EH (cell line): ENCODE measurements around the gene ZNF37A.
A peak's percentile ranks its signal among the peaks of the same experiment; 100 is the strongest.
"Not testable (repeated sequence)": the region's sequence is repeated elsewhere in the genome, so short reads cannot be mapped to it uniquely, and the experiment has no call there.

Experiments
- DNase-seq: peaks from one replicate; pipeline ENCODE4 v3.0.0-alpha.2; 2015; ENCODE audit warnings: low read depth

The ZNF37A gene

DNA sequence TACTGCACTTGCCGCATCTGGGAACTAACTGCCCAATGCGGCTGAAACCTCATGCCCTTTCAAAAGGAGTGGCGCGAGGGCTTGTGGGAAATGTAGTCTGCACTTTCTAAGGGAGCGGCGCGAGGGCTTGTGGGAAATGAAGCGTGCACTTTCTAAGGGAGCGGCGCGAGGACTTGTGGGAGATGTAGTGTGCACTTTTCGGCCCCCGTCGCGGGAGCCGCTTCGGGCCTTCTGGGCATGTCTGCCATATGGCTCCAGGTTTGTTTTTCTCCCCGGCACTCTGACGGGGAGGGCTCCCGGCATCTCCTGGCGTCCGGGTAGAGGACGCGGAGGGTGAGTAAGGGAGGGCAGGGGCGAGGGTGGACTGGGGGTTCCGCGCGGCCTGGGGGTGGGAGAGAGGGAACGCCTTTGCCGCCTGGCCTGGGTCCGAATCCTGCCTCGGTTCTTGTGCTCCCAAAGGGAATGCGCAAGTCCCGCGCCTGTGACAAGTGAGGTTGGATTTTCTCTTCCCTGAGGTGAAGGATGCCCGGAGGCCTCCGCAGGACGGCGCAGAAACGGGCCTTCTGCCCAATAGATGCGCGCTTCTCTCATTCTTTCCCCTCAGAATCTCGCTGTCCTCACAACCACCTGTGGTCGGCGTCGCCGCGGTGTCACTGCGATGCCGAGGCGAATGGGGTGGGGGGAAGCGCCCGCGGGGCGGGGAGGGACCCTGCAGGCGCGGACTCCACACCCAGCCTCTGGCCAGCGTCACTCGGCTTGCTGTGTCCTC, at the start of gene ZNF37A:
Gene ZNF37A, plus strand, starts transcription at position 180 of the 769 bp plus-strand sequence. CDS start 2,281 bp downstream, outside the sequence.
- DNase-seq, result peak; percentile 93

DNA sequence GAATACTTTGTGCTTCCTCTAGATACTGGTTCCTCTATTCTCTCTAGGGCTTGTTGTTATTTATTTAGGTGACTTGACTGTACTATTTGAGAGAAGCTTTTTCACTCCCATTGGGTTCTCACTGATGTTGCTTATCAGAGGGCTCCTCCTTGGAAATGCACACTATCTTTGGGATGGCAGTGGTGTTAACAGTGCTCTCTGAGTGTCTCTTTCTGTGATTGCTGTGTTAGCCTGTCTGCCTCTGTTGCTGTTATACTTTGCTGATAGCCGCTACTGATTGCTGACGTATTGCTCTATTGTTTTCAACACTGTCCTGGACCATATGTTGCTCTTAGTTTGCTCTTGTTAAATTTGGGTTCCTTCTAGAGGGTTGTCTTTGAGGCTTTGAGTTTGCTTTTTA, 49.0 kb upstream of the ZNF37A start:
- DNase-seq, result no peak

DNA sequence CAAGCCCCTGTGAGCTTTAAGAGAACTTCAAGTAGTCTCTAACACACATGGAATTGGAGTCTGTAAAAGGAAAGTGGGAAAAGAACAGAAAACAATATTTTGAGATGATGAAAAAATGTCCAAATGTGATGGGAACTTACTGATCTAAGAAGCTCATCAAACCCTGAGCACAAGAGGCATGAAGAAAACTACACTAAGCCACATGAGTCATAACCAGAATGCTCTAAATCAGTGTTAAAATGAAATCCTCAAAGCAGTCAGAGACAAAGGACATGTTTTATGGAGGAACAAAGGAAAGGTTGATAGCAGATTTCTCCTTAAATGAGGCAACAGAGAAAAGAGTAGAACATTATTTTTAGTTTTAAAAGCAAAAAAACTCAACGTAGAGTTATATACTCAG, 46.5 kb upstream of the ZNF37A start:
- peak; percentile 11 for DNase-seq

DNA sequence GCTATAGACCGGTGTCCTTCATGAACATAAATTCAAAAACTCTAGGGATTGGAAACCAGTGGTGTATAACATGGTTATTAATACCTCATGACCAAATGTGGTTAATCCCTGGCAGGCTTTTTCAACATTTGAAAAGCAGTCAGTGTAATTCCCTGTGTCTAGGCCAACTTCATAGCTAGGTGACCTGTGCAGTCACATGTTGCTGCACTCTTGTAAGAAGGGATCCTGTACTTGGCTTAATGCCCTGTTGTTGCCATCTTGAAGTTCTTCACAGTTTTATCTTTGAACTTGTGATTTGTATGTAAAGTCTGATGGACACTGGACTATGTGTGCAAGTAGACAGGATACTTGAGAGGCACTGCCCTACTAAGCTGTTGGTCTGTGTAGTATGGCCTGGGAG, 43.9 kb upstream of the ZNF37A start:
- DNase-seq, result no peak

DNA sequence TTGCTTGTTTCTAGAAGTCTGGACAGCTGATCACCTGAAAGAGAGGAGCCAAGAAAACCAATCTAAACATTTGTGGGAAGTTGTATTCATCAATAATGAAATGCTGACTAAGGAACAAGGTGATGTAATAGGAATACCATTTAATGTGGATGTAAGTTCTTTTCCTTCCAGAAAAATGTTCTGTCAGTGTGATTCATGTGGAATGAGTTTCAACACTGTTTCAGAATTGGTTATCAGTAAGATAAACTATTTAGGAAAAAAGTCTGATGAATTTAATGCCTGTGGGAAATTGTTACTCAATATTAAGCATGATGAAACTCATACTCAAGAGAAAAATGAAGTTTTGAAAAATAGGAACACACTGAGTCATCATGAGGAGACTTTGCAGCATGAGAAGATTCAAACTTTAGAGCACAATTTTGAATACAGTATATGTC, 39.8 kb upstream of the ZNF37A start:
- peak; percentile 82 for DNase-seq

DNA sequence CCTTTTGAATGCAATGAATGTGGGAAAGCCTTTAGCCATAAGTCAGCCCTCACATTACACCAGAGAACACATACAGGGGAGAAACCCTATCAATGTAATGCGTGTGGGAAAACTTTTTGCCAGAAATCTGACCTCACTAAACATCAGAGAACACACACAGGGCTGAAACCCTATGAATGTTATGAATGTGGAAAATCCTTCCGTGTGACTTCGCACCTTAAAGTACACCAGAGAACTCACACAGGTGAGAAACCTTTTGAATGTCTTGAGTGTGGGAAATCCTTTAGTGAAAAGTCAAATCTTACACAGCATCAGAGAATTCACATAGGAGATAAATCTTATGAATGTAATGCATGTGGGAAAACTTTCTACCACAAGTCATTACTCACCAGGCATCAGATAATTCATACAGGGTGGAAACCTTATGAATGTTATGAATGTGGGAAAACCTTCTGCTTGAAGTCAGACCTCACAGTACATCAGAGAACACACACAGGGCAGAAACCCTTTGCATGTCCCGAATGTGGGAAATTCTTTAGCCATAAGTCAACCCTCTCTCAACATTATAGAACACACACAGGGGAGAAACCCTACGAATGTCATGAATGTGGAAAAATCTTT, 38.8 kb upstream of the ZNF37A start:
- DNase-seq, result not testable (repeated sequence)

DNA sequence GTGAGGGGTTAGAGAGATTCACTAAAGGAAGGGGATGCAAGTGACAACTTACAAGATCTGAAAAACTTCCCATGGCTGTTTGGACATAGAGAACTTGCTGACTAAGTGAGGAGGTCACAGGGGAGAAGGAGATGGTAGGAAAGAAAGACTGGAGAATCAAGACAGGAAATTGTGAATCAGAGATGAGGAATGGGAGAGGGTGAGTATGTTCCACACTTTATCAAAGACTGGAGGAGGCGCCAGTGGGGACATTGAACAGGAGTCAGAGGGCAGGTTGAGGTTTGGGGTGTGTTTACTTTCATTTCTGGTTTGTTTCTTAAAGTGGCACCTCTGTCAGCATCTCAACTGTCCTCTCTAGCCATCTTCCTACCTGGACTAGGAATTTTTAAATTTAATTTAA, 24.5 kb upstream of the ZNF37A start:
- peak; percentile 80 for DNase-seq

DNA sequence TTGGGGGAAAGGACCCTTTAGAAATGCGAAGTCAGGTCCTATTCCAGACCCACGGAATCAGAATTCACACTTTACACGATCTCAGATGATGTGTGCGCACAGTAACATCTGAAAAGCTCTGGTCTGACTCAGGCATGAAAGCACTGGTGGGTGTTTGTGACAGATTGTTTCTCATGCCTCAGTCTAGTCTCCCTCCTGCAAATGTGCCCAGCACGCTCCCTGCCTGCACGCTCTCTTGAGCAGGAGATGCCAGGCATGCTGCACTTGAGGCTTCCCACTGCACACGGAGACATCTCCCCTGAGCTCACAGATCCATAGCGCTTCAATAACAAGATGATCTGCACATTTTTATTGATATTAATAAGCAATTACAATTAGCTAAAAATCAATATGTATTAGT, 23.6 kb upstream of the ZNF37A start:
- DNase-seq, result no peak

DNA sequence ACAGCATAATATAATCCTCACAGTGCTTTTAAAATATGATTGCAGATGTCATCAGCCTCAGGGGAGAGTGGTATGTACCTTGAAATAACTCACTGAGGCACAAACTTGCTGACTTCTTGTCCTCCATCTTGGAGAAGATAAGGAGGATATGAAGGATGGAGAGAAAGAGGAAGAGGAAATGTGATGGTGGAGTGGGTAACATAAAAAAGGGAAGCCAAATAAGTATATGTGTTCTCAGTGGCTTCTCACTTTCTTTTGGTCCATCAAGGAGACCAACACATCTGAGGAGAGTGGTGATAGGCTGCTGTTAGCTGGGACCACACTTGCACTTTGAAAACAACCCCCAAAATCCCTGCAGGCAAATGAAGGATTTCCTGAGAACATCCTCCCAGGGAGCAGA, 21.6 kb upstream of the ZNF37A start:
- DNase-seq, result no peak

DNA sequence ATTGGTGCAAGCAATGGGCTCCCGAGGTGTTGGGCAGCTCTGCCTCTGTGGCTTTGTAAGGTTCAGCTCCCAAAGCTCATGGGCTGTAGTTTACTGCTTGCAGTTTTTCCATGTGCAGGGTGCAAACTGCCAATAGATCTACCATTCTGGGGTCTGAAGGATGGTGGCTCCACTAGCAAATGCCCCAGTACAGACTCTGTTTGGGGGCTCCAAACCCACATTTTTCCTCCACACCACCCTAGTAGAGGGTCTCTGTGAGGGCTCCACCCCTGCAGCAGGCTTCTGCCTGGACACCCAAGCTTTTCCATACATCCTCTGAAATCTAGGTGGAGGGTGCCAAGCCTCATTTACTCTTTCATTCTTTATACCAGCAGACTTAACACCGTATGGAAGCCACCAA, 17.4 kb upstream of the ZNF37A start:
- no peak for DNase-seq

DNA sequence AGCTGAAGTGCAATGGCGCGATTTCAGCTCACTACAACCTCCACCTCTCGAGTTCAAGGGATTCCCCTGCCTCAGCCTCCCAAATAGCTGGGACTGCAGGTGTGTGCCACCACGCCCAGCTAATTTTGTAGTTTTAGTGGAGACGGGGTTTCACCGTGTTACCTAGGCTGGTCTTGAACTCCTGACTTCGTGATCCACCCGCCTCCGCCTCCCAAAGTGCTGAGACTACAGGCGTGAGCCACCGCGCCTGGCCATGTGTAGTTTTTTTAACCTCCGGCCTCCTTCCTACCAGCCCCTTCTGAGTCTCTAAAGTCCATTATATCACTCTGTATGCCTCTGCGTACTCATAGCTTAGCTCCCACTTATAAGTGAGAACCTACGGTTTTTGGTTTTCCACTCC, 819 bp upstream of the ZNF37A start:
- DNase-seq, result not testable (repeated sequence)

DNA sequence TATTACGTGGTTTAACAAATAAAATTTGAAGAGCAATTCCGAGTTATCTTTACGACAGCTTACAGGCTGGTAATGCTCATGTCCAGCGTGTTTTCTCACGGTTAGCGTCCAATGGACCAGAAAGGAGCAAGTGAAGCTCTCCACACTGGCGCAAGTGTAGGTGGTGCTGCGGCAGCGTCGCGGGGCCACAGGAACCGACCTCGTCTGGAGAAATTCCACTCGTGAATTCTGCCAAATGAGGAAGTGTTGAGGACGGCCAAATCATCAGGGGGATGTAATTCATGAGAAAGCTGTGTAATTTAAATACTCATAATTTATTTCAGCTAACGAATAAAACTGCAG, 350 bp upstream of the ZNF37A start:
- no peak for DNase-seq

DNA sequence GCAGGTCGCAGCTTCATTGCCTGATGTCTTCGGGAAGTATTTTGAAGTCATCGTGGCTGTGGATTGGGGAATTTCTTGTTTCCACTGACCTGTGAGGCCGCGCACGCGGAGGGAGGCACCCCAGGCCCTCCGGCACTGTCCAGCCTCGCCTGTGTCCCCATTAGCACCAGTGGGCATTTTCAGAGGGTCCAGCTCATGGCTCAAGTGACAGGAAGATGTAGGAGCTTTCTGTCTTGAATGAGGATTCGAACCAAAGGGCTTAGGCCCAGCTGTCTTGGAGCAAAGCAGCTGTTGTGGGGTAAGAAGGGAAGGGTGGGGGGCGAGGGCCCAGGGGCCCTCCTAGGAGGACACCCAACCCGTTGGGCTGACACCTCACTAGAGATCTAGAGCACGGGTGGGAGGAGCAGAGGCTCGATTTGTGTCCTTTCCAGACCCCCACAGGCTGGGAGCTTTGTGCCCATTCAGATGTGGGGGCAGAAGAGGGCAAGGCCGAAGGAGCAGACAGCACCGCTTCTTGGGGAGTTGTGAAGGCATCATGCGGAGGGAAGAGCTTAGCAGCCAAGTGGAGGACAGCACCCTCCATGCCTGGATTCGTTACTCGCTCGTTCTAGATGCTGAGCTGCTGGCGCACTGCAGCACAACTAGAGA, 914 bp downstream of the ZNF37A start:
- no peak for DNase-seq

DNA sequence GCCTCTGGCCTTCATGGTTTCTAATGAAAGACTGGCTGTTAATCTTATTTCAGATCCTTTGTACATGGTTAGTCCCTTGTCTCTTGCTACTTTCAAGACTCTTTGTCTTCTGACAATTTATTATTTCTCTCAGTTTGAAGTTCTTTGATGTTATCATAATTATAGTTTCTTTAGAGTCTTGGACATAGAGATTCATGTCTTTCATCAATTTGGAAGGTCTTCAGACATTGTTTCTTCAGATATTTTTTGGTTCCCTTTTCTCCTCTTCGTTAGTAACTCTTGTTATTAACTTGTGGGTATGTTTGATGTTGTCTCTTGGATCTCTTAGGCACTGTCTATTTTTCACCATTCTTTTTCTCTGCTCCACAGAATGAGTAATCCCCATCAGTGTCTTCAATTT, 8.7 kb downstream of the ZNF37A start:
- no peak for DNase-seq

DNA sequence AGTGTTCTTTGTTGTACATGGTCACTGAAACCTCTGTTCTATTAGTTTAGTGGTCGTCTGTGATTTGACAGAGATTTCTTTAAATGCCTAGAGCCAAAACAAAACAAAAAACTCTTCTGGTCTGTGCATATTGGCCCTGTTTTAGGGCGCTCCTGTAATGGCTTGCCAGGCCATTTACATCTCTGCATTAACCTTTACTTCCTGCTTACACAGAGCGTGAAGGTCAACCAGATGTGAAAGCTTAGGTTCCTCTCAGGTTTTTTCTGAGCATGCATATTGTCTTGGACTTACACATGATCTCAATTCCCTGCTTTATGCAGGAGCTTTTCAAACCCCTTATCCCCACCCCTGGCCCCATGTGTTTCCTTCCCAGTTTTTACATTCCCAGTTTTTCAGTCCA, 9.6 kb downstream of the ZNF37A start:
- DNase-seq, result no peak

DNA sequence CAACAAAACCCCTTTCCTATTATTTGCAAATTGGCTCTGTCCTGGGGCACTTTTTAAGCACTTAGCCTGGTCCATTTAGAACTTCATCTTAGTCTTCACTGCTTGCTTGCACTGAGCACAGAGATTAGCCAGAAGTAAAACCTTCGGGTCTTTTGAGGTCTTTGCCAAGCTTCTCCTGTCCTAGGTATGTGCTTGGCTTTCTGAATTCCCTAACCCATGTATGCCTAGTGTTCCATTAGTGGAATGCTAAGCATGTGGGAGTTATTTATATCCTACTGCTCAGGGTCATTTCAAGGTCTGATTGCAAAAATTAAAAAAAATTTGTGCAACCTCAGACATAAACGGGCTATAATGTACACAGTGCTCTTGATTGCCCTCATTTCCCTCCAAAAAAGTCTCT, 18.0 kb downstream of the ZNF37A start:
- peak; percentile 8 for DNase-seq

DNA sequence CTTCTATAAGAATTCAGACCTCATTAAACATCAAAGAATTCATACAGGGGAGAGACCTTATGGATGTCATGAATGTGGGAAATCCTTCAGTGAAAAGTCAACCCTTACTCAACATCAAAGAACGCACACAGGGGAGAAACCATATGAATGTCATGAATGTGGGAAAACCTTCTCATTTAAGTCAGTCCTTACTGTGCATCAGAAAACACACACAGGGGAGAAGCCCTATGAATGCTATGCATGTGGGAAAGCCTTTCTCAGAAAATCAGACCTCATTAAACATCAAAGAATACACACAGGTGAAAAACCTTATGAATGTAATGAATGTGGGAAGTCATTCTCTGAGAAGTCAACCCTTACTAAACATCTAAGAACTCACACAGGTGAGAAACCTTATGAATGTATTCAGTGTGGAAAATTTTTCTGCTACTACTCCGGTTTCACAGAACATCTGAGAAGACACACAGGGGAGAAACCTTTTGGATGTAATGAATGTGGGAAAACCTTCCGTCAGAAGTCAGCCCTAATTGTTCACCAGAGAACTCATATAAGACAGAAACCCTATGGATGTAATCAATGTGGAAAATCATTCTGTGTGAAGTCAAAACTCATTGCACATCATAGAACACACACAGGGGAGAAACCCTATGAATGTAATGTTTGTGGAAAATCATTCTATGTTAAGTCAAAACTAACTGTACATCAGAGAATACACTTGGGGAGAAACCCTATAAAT, 24.1 kb downstream of the ZNF37A start:
- DNase-seq, result peak; percentile 14

DNA sequence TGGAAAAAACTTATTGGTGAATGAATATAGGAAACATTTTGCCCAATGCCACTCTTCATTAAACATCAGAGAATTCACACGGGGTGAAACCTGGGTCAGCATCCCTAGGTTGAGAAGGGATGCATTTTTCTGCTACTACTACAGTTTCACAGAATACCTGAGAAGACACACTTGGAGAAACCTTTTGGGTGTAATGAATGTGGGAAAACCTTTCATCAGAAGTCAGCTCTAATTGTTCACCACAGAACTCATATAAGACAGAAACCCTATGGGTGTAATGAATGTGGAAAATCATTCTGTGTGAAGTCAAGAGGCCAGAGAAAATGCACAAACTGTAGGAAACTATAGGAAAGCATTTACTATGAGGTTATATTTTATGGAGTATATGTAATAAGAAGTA, 24.9 kb downstream of the ZNF37A start:
- no peak for DNase-seq

DNA sequence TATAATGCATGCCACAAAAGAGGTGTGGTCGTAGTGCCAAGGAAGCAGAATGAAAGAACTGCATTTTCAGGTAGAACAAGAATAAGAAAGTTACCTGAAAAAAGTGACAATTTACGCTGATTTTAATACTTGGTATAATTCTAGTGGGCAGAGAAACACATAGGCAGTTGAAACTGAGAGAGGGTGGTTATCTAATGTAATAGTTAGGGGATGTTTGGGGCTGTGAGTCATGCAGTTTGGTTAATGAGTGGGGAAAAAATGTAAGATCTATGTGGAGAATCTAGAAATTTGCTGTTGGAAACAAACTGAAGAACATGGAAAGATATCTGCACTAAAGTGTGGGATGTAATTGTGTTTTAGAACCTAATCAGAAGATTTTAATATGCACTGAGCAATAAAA, 33.7 kb downstream of the ZNF37A start:
- peak; percentile 13 for DNase-seq

DNA sequence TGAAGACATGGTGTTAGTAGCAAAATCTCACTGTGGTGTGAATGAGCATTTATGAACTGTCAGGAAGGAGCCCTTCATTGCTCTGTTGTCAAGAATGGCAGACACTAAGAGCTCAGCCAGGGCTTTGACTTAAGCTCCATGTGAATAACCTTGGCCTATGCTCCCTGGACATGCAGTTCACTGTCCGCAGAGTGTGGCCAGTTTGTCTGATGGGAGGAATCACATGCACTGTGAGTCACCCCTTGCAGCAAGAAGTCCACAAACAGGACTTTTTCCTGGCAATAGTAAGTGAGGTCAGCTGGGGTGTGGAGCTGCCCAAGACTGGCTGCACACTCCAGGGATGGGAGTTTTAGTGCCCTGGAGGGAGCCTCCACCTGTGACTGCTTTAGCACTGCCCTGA, 49.5 kb downstream of the ZNF37A start:
- no peak for DNase-seq

DNA sequence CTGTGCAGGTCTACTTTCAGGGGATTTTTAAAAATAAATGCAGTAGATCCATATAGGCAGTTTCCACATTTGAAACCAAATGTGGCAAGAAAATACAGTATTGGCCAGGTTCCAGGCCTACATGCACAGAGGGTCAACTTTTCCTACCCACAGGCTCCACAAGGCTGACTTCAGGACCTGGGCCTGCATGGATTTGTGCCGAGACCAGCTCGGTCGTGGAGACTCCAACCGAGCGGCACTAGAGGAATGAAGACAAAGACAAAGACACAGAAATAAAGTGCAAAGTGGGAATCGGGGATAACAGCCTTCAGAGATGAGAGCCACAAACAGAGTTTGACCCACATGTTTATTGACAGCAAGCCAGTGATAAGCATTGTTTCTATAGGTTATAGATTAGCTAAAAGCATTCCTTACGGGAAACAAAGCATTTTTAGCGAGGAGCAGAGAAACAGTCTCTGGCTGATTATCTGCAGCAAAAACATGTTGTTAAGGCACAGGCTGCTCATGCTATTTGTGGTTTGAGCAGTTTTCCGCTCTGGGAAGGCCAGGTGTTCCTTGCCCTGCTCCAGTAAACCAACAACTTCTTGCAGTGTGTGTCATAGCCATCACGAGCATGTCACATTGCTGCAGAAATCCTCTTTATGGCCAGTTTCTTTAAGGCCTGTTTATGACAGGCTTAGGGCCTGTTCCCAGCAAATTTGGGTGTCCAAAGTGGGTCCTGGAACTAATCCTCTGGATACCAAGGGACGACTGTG, 52.6 kb downstream of the ZNF37A start:
- no peak for DNase-seq

DNA sequence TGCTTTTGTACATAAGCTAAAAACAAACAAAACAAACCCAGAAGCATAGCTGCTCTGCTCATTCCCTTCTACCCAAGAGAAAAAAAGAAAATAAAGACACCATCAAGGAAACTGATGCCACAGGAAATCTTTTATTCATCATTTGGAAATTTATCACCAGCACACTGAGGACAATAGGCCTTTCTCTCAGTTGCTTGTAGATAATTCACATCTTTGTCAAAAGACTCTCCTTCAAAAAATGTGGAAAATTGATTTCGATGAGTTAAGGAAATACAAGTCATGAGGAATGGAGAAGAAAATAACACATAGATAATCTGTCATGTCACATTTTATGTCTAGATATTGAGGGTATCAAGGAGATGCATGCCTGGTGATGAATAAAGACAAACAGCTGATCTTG, 53.5 kb downstream of the ZNF37A start:
- DNase-seq, result no peak
